C4-2B (cell line): Measurements from ENCODE around the gene MFAP1.

ENCODE experiments used
- H3K27ac ChIP-seq: fragments of 450-650 bp; 2 replicates; pipeline ENCODE4 v1.5.1; 2017
- ZFX ChIP-seq: fragments of 450-650 bp; IDR thresholded peaks from 2 replicates; pipeline ENCODE4 v1.6.1; 2017
- TF ChIP-seq, protein P1 (sequence below): fragments of 450-650 bp; conservative IDR thresholded peaks from 2 replicates; pipeline ENCODE4 v1.5.1; 2017; ENCODE audit warnings: mild to moderate bottlenecking

MFAP1 gene

DNA sequence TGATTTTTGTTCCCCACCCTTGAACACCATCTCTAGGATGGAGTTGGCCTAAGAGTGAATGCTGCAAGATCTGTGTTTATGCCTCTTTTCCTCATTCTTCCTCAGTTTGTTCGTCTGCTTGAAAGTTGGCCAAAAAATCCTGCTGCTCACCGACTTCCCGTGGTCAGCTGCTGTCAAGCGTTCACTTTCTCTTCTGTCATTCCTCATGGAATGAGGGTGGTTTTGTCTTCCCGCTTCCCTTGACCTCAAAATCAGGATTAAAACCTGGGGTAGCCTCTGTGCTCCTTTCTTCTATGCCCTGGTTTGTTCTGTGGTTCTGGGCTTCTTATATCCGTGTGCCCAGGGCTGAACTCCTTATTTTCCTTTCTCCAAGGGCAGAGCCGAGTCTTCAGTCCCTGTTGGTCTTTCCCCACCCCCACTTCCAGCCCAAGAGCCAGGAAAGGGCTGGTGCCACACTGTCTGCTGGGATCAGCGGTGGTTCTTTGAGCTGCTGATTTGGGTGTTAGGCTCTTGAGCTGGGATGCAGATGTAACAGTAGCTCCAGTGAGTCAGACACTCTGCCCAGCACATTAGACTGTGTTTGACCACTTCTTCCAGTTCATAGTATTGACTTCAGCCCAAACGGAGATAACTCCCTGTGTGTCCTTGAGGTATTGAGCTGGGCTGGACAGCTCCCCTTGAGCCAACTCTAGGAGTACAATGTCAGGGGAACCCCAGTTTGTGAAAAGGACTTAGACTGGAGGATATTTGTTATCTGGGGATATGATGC is 30.0 kb downstream of the MFAP1 start:
- H3K27ac ChIP-seq = peak overlapping the region; percentile 1; the same call in 1 of the 2 replicates
- TF ChIP-seq, protein P1, sequence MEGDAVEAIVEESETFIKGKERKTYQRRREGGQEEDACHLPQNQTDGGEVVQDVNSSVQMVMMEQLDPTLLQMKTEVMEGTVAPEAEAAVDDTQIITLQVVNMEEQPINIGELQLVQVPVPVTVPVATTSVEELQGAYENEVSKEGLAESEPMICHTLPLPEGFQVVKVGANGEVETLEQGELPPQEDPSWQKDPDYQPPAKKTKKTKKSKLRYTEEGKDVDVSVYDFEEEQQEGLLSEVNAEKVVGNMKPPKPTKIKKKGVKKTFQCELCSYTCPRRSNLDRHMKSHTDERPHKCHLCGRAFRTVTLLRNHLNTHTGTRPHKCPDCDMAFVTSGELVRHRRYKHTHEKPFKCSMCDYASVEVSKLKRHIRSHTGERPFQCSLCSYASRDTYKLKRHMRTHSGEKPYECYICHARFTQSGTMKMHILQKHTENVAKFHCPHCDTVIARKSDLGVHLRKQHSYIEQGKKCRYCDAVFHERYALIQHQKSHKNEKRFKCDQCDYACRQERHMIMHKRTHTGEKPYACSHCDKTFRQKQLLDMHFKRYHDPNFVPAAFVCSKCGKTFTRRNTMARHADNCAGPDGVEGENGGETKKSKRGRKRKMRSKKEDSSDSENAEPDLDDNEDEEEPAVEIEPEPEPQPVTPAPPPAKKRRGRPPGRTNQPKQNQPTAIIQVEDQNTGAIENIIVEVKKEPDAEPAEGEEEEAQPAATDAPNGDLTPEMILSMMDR = no peak
- TF ChIP-seq ZFX = no peak

DNA sequence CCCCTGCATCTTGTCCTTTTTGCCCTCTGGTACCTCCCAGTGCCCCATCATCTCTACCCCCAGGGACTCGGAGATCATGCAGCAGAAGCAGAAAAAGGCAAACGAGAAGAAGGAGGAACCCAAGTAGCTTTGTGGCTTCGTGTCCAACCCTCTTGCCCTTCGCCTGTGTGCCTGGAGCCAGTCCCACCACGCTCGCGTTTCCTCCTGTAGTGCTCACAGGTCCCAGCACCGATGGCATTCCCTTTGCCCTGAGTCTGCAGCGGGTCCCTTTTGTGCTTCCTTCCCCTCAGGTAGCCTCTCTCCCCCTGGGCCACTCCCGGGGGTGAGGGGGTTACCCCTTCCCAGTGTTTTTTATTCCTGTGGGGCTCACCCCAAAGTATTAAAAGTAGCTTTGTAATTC is 30.8 kb downstream of the MFAP1 start:
- H3K27ac ChIP-seq = peak overlapping the region; percentile 99
- TF ChIP-seq ZFX = no peak
- TF ChIP-seq, protein P1 = no peak

DNA sequence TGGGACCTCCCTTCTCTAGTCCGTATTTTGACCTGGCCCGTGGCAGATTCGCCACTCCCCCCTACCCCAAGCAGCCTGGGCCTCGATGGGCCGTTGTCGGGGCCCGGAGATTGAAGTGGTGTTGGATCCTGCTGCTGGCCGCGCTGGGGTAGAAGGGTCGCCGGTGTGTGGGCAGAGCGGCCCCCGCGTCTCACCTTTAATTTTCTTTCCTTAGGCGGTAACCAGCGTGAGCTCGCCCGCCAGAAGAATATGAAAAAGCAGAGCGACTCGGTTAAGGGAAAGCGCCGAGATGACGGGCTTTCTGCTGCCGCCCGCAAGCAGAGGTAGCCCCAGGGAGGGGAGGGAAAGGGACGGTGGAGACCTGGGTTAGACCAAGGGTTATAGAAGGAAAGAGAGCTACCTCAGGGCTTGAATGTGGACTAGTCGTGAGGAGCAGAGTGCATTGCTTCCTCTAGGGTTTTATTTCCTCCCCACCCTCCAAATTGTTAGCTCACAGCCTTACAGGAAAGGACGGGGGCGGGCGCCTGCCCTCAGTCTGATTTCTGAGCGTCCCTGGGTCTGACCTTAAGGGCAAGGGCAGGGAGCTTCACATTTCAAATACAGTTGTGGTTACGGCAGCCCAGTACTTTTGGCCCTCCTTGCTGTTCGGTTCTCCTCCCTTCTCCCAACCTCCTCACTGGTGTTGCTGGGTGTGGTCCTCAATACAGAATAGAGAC is 31.6 kb downstream of the MFAP1 start:
- H3K27ac ChIP-seq = peak overlapping the region; percentile 99
- TF ChIP-seq ZFX = peak; percentile 49; the same call in 1 of the 2 replicates
- TF ChIP-seq, protein P1 = no peak

DNA sequence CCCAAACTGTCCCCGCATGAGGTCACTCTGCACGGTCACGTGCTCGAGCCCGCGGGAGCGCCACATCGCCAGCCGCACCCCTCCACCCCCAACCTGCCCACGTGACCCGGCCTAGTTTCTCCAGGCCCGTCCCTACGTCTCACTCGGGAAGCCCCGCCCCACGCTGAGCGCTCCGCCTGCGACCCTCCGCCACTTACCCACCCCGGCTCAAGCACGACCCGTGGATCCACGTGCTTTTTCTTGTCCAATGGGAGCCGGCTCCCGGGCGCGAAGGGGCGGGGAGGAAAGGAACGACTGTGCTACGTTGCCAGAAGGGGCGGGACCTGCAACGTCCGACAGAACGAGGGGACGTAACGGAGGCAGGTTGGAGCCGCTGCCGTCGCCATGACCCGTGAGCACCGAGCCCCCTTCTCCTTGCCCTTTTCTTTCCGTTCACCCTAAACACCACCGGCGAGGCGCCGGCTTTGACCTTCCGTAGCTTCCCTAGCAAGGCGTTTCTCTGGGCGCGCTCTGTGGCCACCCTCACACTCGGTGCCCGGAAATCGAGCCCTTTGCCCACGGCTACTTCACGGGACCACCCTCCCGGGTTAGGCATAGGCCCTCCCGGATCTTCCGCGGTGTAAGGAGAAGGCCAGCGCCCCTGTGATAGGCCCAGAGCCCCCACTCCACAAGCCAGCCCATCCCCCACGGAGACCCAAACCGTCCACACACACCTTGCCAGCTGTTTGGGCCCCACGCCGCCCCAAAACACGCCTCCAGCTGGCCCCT is 32.3 kb downstream of the MFAP1 start, which contains the start of gene SERF2:
Gene SERF2 (plus strand): TSS at position 328 of the 768 bp plus-strand sequence. CDS start 57 bp downstream, at position 385.
- peak within 1 kb of the TSS; percentile 99 for H3K27ac ChIP-seq
- TF ChIP-seq, protein P1 = no peak
- no peak for TF ChIP-seq ZFX

DNA sequence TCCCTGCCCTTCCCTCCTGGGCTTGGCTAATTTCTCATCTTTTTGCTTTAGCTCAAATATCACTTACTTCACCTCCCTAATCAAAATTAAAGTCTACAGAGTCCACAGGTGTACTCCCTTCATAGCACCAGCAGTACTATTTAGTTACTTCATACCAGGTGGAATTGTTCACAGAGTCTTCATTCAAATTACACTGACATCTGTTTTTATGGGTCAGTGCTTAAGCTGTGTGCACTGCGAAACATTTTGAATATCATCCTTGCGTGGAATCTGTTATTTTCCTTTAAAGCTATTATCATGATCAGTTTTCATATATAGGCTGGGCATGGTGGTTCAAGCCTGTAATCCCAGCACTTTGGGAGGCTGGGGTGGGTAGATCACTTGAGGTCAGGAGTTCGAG is 35.1 kb downstream of the MFAP1 start:
- TF ChIP-seq, protein P1 = no peak
- TF ChIP-seq ZFX = no peak
- H3K27ac ChIP-seq = no peak overlapping the region

DNA sequence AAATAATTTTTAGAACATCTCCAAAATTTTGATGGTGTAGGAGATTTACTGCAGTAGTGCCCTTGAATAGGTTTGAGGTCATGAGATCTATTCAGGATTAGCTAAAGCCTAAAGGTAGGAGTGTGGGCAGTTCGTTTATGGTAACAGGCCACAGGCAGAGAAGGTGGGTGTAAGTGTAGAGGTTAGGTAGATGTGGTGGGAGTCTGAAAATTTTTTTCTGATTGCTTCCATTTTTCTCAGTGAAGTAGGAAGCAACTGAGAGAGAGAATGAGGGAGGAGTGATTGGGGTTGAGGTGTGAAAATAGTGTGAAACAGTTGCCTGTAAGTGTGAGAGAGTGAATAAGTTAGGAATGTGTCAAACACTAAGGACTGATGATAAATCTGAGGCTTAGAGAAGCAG is 45.5 kb downstream of the MFAP1 start:
- TF ChIP-seq, protein P1 = no peak
- TF ChIP-seq ZFX = no peak
- H3K27ac ChIP-seq = no peak overlapping the region
